IMR-90 (cell line): ENCODE measurements around the gene AKAP6. TPM values are rescaled to one million over a fixed set of nuclear protein-coding genes. Genes with fewer than 3 reads are reported as not detected.
A peak's percentile ranks its signal among the peaks of the same experiment; 100 is the strongest.

ENCODE experiments used
- ATAC-seq: fragments of 200-7000 bp; cut with Tn5 transposase; 2 replicates; pipeline ENCODE4 v1.9.1; 2020; ENCODE audit warnings: low read depth, mild to moderate bottlenecking, moderate library complexity
- BruUV-seq: library from RNA; stranded (reverse); fragments of 400-500 nt; replicated peaks from 2 replicates; lab custom pipeline; 2021; lab: Mats Ljungman, UMichigan
- CTCF ChIA-PET: fragments of 300-600 bp; formaldehyde crosslinking; extraction: SDS; loops from one replicate; lab custom pipeline; 2021; ENCODE audit warnings: antibody characterized with exemption; lab: Yijun Ruan, JAX
- POLR2A ChIA-PET: fragments of 300-600 bp; sonication (Branson Sonifier 250); formaldehyde crosslinking; loops from one replicate; lab custom pipeline; 2022; ENCODE audit warnings: antibody characterized with exemption; ENCODE audit not compliant: unreplicated experiment; lab: Charles Lee
- DNase-seq: peaks from one replicate; pipeline ENCODE4 v3.0.0; 2013
- H2AFZ ChIP-seq: replicated peaks from 2 replicates; pipeline ENCODE3; 2013; ENCODE audit warnings: low read length, mild to moderate bottlenecking; ENCODE audit not compliant: poor library complexity
- H2AK5ac ChIP-seq: 2 replicates; pipeline ENCODE4 v1.6.1; 2013; ENCODE audit warnings: low read depth, low read length, inconsistent platforms
- H2AK9ac ChIP-seq: replicated peaks from 2 replicates; pipeline ENCODE3; 2013; ENCODE audit warnings: mild to moderate bottlenecking, low read depth, low read length, moderate library complexity; ENCODE audit not compliant: poor library complexity
- H2BK120ac ChIP-seq: 2 replicates; pipeline ENCODE4 v1.6.1; 2013; ENCODE audit warnings: low read depth, low read length, inconsistent platforms
- H2BK15ac ChIP-seq: 3 replicates; pipeline ENCODE4 v1.6.1; 2013; ENCODE audit warnings: low read depth, low read length, inconsistent platforms
- H2BK20ac ChIP-seq: 2 replicates; pipeline ENCODE4 v1.6.1; 2013; ENCODE audit warnings: low read depth, mild to moderate bottlenecking, inconsistent platforms, low read length, moderate library complexity
- H2BK5ac ChIP-seq: 2 replicates; pipeline ENCODE4 v1.6.1; 2013; ENCODE audit warnings: mild to moderate bottlenecking, low read depth, low read length, inconsistent platforms; ENCODE audit not compliant: poor library complexity, severe bottlenecking
- H3K14ac ChIP-seq: replicated peaks from 2 replicates; pipeline ENCODE4 v1.6.1; 2013; ENCODE audit warnings: low read depth, low read length, inconsistent platforms
- H3K18ac ChIP-seq: 2 replicates; pipeline ENCODE4 v1.6.1; 2013; ENCODE audit warnings: low read depth, low read length, control low read depth
- H3K23ac ChIP-seq: 2 replicates; pipeline ENCODE4 v1.6.1; 2013; ENCODE audit warnings: low read depth, low read length, inconsistent platforms
- H3K27ac ChIP-seq: 2 replicates; pipeline ENCODE4 v1.5.1; 2013; ENCODE audit warnings: mild to moderate bottlenecking, control low read depth, low read length; ENCODE audit not compliant: insufficient read depth
- H3K27me3 ChIP-seq: 2 replicates; pipeline ENCODE4 v1.6.1; 2013; ENCODE audit warnings: low read length; ENCODE audit not compliant: control insufficient read depth, insufficient read depth
- H3K36me3 ChIP-seq: 2 replicates; pipeline ENCODE4 v1.6.1; 2013; ENCODE audit warnings: low read length, mixed read lengths; ENCODE audit not compliant: control insufficient read depth, insufficient read depth
- H3K4ac ChIP-seq: 2 replicates; pipeline ENCODE4 v1.6.1; 2013; ENCODE audit warnings: low read depth, low read length, inconsistent platforms
- H3K4me1 ChIP-seq: 2 replicates; pipeline ENCODE4 v1.6.1; 2013; ENCODE audit warnings: low read length, mixed read lengths; ENCODE audit not compliant: control insufficient read depth, insufficient read depth
- H3K4me2 ChIP-seq: 2 replicates; pipeline ENCODE4 v1.6.1; 2013; ENCODE audit warnings: low read depth, mild to moderate bottlenecking, control low read depth, low read length, moderate library complexity
- H3K4me3 ChIP-seq: 2 replicates; pipeline ENCODE4 v1.5.1; 2013; ENCODE audit warnings: low read depth, mild to moderate bottlenecking, control low read depth, low read length, moderate library complexity; ENCODE audit not compliant: insufficient read depth
- H3K56ac ChIP-seq: 2 replicates; pipeline ENCODE4 v1.6.1; 2013; ENCODE audit warnings: low read length, inconsistent platforms; ENCODE audit not compliant: insufficient read depth; ENCODE audit errors: extremely low read depth
- H3K79me1 ChIP-seq, 2 experiments: 2 replicates each; pipeline ENCODE4 v1.6.1; 2013; ENCODE audit warnings: low read length in 2 of 2, inconsistent platforms in 1 of 2, low read depth in 1 of 2
- H3K9ac ChIP-seq: 2 replicates; pipeline ENCODE4 v1.6.1; 2013; ENCODE audit warnings: low read depth, low read length, control low read depth
- H3K9me1 ChIP-seq: 2 replicates; pipeline ENCODE4 v1.6.1; 2013; ENCODE audit warnings: low read length, inconsistent platforms; ENCODE audit not compliant: insufficient read depth
- H3K9me3 ChIP-seq: 2 replicates; pipeline ENCODE4 v1.6.1; 2013; ENCODE audit warnings: low read length; ENCODE audit not compliant: control insufficient read depth, insufficient read depth
- H4K20me1 ChIP-seq: 2 replicates; pipeline ENCODE4 v1.6.1; 2013; ENCODE audit warnings: low read length, inconsistent platforms; ENCODE audit not compliant: insufficient read depth
- H4K5ac ChIP-seq: 2 replicates; pipeline ENCODE4 v1.6.1; 2013; ENCODE audit warnings: mild to moderate bottlenecking, low read depth, low read length, control low read depth
- H4K8ac ChIP-seq, 2 experiments: 2 replicates each; pipeline ENCODE4 v1.6.1; 2013; ENCODE audit warnings: low read depth in 2 of 2, low read length in 2 of 2, control low read depth in 1 of 2, inconsistent platforms in 1 of 2
- H4K91ac ChIP-seq: 2 replicates; pipeline ENCODE4 v1.6.1; 2013; ENCODE audit warnings: low read depth, low read length, inconsistent platforms; ENCODE audit not compliant: insufficient read depth
- MAFK ChIP-seq: IDR thresholded peaks from 2 replicates; pipeline ENCODE4 v1.6.1; 2012; ENCODE audit warnings: low read depth, low read length, improper control_type of control experiment
- MXI1 ChIP-seq: IDR thresholded peaks from 2 replicates; pipeline ENCODE4 v1.6.1; 2012; ENCODE audit warnings: low read depth, mild to moderate bottlenecking, low read length, moderate library complexity, borderline replicate concordance
- RAD21 ChIP-seq: IDR thresholded peaks from 2 replicates; pipeline ENCODE4 v1.6.1; 2012; ENCODE audit warnings: low read length, improper control_type of control experiment
- SMC3 ChIP-seq: fragments of 150-350 bp; IDR thresholded peaks from 2 replicates; pipeline ENCODE4 v1.6.1; 2016; ENCODE audit warnings: low read depth, mild to moderate bottlenecking, antibody characterized with exemption, low read length, moderate library complexity
- WGBS, 2 experiments: methylation state at CpG; one replicate each; pipeline versions ENCODE4 v1.1.5 to v1.1.7; 2013; ENCODE audit warnings: missing lambda C conversion rate in 2 of 2; ENCODE audit not compliant: insufficient read length in 1 of 2; ENCODE audit errors: extremely low coverage in 2 of 2; 5-methylcytosine and 5-hydroxymethylcytosine counted together
- dilution Hi-C: fragments of 300-500 bp; cut with HindIII; formaldehyde crosslinking; loops from one replicate; pipeline ENCODE4 v1.14.3; 2018; ENCODE audit warnings: low sequenced_read_pairs; ENCODE audit not compliant: unreplicated experiment
- in situ Hi-C: fragments of 300-500 bp; cut with MboI; formaldehyde crosslinking; loops from 3 replicates; pipeline ENCODE4 v1.14.3; 2019; ENCODE audit warnings: low sequenced_read_pairs, inconsistent platforms, mixed read lengths
- intact Hi-C: fragments of 100-400 bp; cut with micrococcal nuclease; formaldehyde crosslinking; loops from 2 replicates; pipeline ENCODE4 v1.10.0; 2022
- polyA plus RNA-seq, 3 experiments: library from polyadenylated mRNA; depleted of rRNA; stranded (reverse); fragments of >200 nt; gene quantifications; 2 replicates each; pipeline ENCODE4 v1.2.3, GENCODE V29; 2012; ENCODE audit warnings: low replicate concordance in 1 of 3
- total RNA-seq: library from RNA; depleted of rRNA; stranded (reverse); fragments of >200 nt; gene quantifications from 2 replicates; pipeline ENCODE4 v1.2.3, GENCODE V29; 2012

AKAP6 gene
- total and polyA plus RNA-seq, 2 of the 4 experiments (the other 2 are of a cell fraction), result 0.22 to 1.6 TPM

DNA sequence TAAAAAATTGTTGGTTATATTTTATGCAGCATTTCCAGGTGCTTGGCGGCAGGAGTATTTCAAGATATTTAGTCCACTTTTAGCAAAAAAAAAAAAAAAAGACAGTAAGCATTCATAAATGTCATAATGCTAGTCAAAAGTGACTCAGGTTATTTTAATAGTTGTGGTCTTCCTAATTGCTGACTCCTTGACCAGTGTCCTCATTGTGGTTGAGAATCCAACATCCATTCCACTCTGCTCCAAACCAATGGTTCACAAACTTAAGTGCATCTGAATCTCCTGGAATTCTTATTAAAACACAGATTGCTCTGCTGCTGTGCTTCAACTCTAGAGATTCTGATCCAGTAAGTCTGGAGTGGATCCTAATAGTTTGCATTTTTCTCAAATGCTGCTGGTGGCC lies 71.4 kb downstream of the AKAP6 start:
- POLR2A ChIA-PET, result no interaction called here
- Histone ChIP-seq H3K9me3 (no peaks in the 10 kb centered on the region), H3K23ac (no peak overlapping the region), H2AFZ (no peak overlapping the region), H2BK20ac (no peak overlapping the region), H3K9ac (no peak overlapping the region), H3K27me3 (no peaks in the 10 kb centered on the region), H4K5ac (no peak overlapping the region), H2BK15ac (no peak overlapping the region), H3K79me1 (no peaks in the 10 kb centered on the region), H2AK5ac (no peak overlapping the region), H3K14ac (no peak overlapping the region), H3K4ac (no peak overlapping the region), H3K56ac (no peak overlapping the region), H3K18ac (no peak overlapping the region), H2AK9ac (no peak overlapping the region), H4K8ac (no peak overlapping the region), H4K20me1 (no peaks in the 10 kb centered on the region), H2BK5ac (no peak overlapping the region), H3K27ac (no peak overlapping the region), H4K91ac (no peak overlapping the region), H3K4me3 (no peak overlapping the region), H3K4me1 (peaks cover 2% of the 10 kb centered on the region; the same call in 1 of the 2 replicates), H3K9me1 (0 out of 2 replicates have a peak, but pooled peaks cover 2% of the 10 kb centered on the region), H3K4me2 (no peak overlapping the region), H3K36me3 (no peaks in the 10 kb centered on the region), H2BK120ac (no peak overlapping the region)
- in situ Hi-C loops, result no loop called here
- WGBS, 2 experiments, result no CpG with 5 or more reads among the region's 1 CpG
- DNase-seq (peak; percentile 30), ATAC-seq (no peak)
- no TSS peak for BruUV-seq
- CTCF ChIA-PET, result no interaction called here
- dilution Hi-C loops, result no loop called here
- no peak for TF ChIP-seq MAFK
- TF ChIP-seq RAD21, result no peak
- TF ChIP-seq MXI1, result no peak
- TF ChIP-seq SMC3, result no peak
- intact Hi-C loops, result no loop called here
